H9 (cell line): ENCODE measurements around the gene GRIA1. TPM values are rescaled to one million over a fixed set of nuclear protein-coding genes. Genes with fewer than 3 reads are reported as not detected.

ENCODE experiments used
- DNase-seq: peaks from one replicate; pipeline ENCODE4 v3.0.0-alpha.2; 2017
- H2AFZ ChIP-seq: one replicate; pipeline ENCODE4 v1.6.1; 2013; ENCODE audit warnings: mild to moderate bottlenecking, low read length, control low read depth, moderate library complexity
- H2AK5ac ChIP-seq: 2 replicates; pipeline ENCODE4 v1.6.1; 2013; ENCODE audit warnings: low read length, control low read depth, mixed read lengths; ENCODE audit not compliant: insufficient read length
- H2BK120ac ChIP-seq: one replicate; pipeline ENCODE4 v1.6.1; 2013; ENCODE audit warnings: low read depth, mild to moderate bottlenecking, low read length, control low read depth, inconsistent platforms; ENCODE audit not compliant: poor library complexity, severe bottlenecking
- H2BK12ac ChIP-seq: 2 replicates; pipeline ENCODE4 v1.6.1; 2013; ENCODE audit warnings: low read length, control low read depth, mixed read lengths, low read depth; ENCODE audit not compliant: insufficient read length
- H2BK15ac ChIP-seq: 2 replicates; pipeline ENCODE4 v1.6.1; 2013; ENCODE audit warnings: low read depth, low read length, control low read depth
- H2BK20ac ChIP-seq: one replicate; pipeline ENCODE4 v1.6.1; 2013; ENCODE audit warnings: low read depth, mild to moderate bottlenecking, low read length, control low read depth, inconsistent platforms; ENCODE audit not compliant: poor library complexity, severe bottlenecking
- H2BK5ac ChIP-seq: 2 replicates; pipeline ENCODE4 v1.6.1; 2013; ENCODE audit warnings: low read length, control low read depth, mixed read lengths; ENCODE audit not compliant: insufficient read length
- H3K14ac ChIP-seq: 2 replicates; pipeline ENCODE4 v1.6.1; 2013; ENCODE audit warnings: low read length, control low read depth; ENCODE audit not compliant: insufficient read depth
- H3K18ac ChIP-seq: 2 replicates; pipeline ENCODE4 v1.6.1; 2013; ENCODE audit warnings: low read depth, mild to moderate bottlenecking, mixed read lengths, low read length, control low read depth; ENCODE audit not compliant: insufficient read length
- H3K23ac ChIP-seq: 2 replicates; pipeline ENCODE4 v1.6.1; 2013; ENCODE audit warnings: low read length, control low read depth, mixed read lengths, low read depth; ENCODE audit not compliant: insufficient read length
- H3K23me2 ChIP-seq: 2 replicates; pipeline ENCODE4 v1.6.1; 2013; ENCODE audit warnings: low read depth, mild to moderate bottlenecking, mixed read lengths, low read length, control low read depth; ENCODE audit not compliant: insufficient read length, poor library complexity, severe bottlenecking
- H3K27ac ChIP-seq: 2 replicates; pipeline ENCODE4 v1.5.1; 2013; ENCODE audit warnings: low read length, control low read depth, mixed read lengths, low read depth; ENCODE audit not compliant: insufficient read length
- H3K27me3 ChIP-seq: 2 replicates; pipeline ENCODE4 v1.6.1; 2013; ENCODE audit warnings: low read length, control low read depth, inconsistent platforms; ENCODE audit not compliant: insufficient read depth
- H3K4ac ChIP-seq: 2 replicates; pipeline ENCODE4 v1.6.1; 2013; ENCODE audit warnings: low read depth, mild to moderate bottlenecking, control low read depth, inconsistent platforms, low read length, moderate library complexity
- H3K4me1 ChIP-seq: 2 replicates; pipeline ENCODE4 v1.6.1; 2013; ENCODE audit warnings: low read length, control low read depth, inconsistent platforms; ENCODE audit not compliant: insufficient read depth
- H3K4me2 ChIP-seq: 2 replicates; pipeline ENCODE4 v1.6.1; 2013; ENCODE audit warnings: low read length, control low read depth, mixed read lengths; ENCODE audit not compliant: insufficient read length, insufficient read depth
- H3K56ac ChIP-seq: 2 replicates; pipeline ENCODE4 v1.6.1; 2013; ENCODE audit warnings: low read depth, mild to moderate bottlenecking, mixed read lengths, low read length, control low read depth; ENCODE audit not compliant: insufficient read length
- H3K79me1 ChIP-seq: 2 replicates; pipeline ENCODE4 v1.6.1; 2013; ENCODE audit warnings: low read depth, mild to moderate bottlenecking, moderate library complexity, low read length, control low read depth, inconsistent platforms; ENCODE audit not compliant: insufficient read depth, poor library complexity, severe bottlenecking
- H3K79me2 ChIP-seq: 2 replicates; pipeline ENCODE4 v1.6.1; 2013; ENCODE audit warnings: low read length, control low read depth, inconsistent platforms; ENCODE audit not compliant: insufficient read depth
- H3K9ac ChIP-seq: 2 replicates; pipeline ENCODE4 v1.6.1; 2013; ENCODE audit warnings: low read length, control low read depth, mixed read lengths; ENCODE audit not compliant: insufficient read length; ENCODE audit errors: extremely low read depth
- H3K9me3 ChIP-seq: one replicate; pipeline ENCODE4 v1.6.1; 2013; ENCODE audit warnings: low read depth, low read length, inconsistent platforms; ENCODE audit not compliant: control insufficient read depth
- H3T11ph ChIP-seq: one replicate; pipeline ENCODE4 v1.6.1; 2013; ENCODE audit warnings: mild to moderate bottlenecking, low read length, control low read depth, inconsistent platforms
- H4K20me1 ChIP-seq: one replicate; pipeline ENCODE4 v1.6.1; 2013; ENCODE audit not compliant: control insufficient read depth, insufficient read length, insufficient read depth
- H4K5ac ChIP-seq: 2 replicates; pipeline ENCODE4 v1.6.1; 2013; ENCODE audit warnings: low read depth, mild to moderate bottlenecking, mixed read lengths, low read length, control low read depth; ENCODE audit not compliant: insufficient read length
- H4K8ac ChIP-seq: replicated peaks from 2 replicates; pipeline ENCODE4 v1.6.1; 2013; ENCODE audit warnings: low read length, control low read depth, mixed read lengths, low read depth; ENCODE audit not compliant: insufficient read length
- H4K91ac ChIP-seq: 2 replicates; pipeline ENCODE4 v1.6.1; 2013; ENCODE audit warnings: low read depth, mild to moderate bottlenecking, moderate library complexity, mixed read lengths, low read length, control low read depth; ENCODE audit not compliant: insufficient read length
- H3K27ac Mint-ChIP-seq, 3 experiments: 2 replicates in 2 of 3; 3 replicates in 1 of 3; pipeline ENCODE4 v1.8.0; 2020 to 2021; ENCODE audit warnings: mixed read lengths in 3 of 3, mild to moderate bottlenecking in 1 of 3, moderate library complexity in 1 of 3
- H3K27me3 Mint-ChIP-seq: 2 replicates; pipeline ENCODE4 v1.8.0; 2021; ENCODE audit warnings: low read depth, mild to moderate bottlenecking, moderate library complexity, mixed read lengths
- H3K36me3 Mint-ChIP-seq, 3 experiments: 2 replicates in 2 of 3; 3 replicates in 1 of 3; pipeline ENCODE4 v1.8.0; 2020 to 2021; ENCODE audit warnings: low read depth in 3 of 3, mixed read lengths in 3 of 3; ENCODE audit not compliant: insufficient read depth in 1 of 3
- H3K4me1 Mint-ChIP-seq, 2 experiments: 2 replicates each; pipeline ENCODE4 v1.8.0; 2020; ENCODE audit warnings: mixed read lengths in 2 of 2
- H3K4me3 Mint-ChIP-seq, 2 experiments: 2 replicates in 1 of 2; 3 replicates in 1 of 2; pipeline ENCODE4 v1.8.0; 2020 to 2021; ENCODE audit warnings: mild to moderate bottlenecking in 2 of 2, mixed read lengths in 2 of 2, moderate library complexity in 1 of 2
- H3K9me3 Mint-ChIP-seq, 2 experiments: 2 replicates in 1 of 2; 3 replicates in 1 of 2; pipeline ENCODE4 v1.8.0; 2020; ENCODE audit warnings: mild to moderate bottlenecking in 2 of 2, mixed read lengths in 2 of 2, moderate library complexity in 1 of 2
- WGBS: extraction: QIAGEN DNeasy Blood & Tissue Kit; methylation state at CpG from one replicate; pipeline ENCODE4 v1.1.7; 2013; ENCODE audit warnings: missing lambda C conversion rate, low lambda C conversion rate, mixed read lengths; ENCODE audit not compliant: insufficient read length; ENCODE audit errors: extremely low coverage; 5-methylcytosine and 5-hydroxymethylcytosine counted together
- total RNA-seq: library from RNA; stranded (reverse); gene quantifications from 2 replicates; pipeline ENCODE4 v1.2.1, GENCODE V29; 2021
- TF ChIP-seq, protein P1 (sequence below): fragments of 200-600 bp; sonication (generic); conservative IDR thresholded peaks from 3 replicates; pipeline ENCODE4 v1.8.0; 2021; ENCODE audit warnings: antibody characterized with exemption, mild to moderate bottlenecking

Gene GRIA1
- total RNA-seq, 1 experiment from 2014 or later, result 0.52 TPM

DNA sequence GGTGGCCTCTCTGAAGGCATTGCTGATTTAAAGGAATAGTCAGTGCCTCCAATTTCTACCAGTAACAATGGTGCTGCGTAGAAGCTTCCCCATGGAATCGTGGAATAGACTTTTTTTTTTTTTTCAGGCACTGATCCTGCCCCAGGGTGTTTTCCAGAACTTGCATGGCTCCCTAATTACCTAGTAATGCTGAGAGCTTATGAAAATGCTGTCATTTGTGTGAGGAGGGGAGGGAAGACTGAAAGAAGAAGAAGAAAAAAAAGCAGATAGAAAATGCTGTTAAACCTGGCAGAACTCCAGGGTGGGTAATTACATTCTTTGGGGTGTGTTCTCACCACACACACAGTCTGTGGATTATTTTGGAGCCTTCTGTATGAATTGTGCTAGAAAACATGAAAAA lies 4.8 kb upstream of the GRIA1 start:
- Histone ChIP-seq H4K5ac (no peak overlapping the region), H3K9me3 (no peaks in the 10 kb centered on the region), H2BK20ac (no peak overlapping the region), H2AK5ac (no peak overlapping the region), H3K23ac (no peak overlapping the region), H3K14ac (no peak overlapping the region), H2BK5ac (no peak overlapping the region), H3T11ph (no peak overlapping the region), H4K91ac (no peak overlapping the region), H3K4ac (no peak overlapping the region), H3K9ac (no peak overlapping the region), H2AFZ (no peak overlapping the region), H3K18ac (no peak overlapping the region), H3K56ac (no peak overlapping the region), H2BK12ac (no peak overlapping the region), H3K4me2 (no peak overlapping the region), H3K23me2 (peaks cover 5% of the 10 kb centered on the region), H4K20me1 (no peaks in the 10 kb centered on the region), H2BK15ac (no peak overlapping the region), H3K79me2 (no peaks in the 10 kb centered on the region), H3K27ac (no peak overlapping the region), H4K8ac (no peak overlapping the region), H3K4me1 (no peaks in the 10 kb centered on the region), H3K27me3 (no peaks in the 10 kb centered on the region), H3K79me1 (no peaks in the 10 kb centered on the region), H2BK120ac (no peak overlapping the region)
- H3K9me3 Mint-ChIP-seq, result no peaks in the 10 kb centered on the region
- H3K27me3 Mint-ChIP-seq, result peaks cover 15% of the 10 kb centered on the region
- H3K4me1 Mint-ChIP-seq, result peaks cover 14 to 16% of the 10 kb centered on the region in 2 experiments
- WGBS, result no CpG with 5 or more reads among the region's 2 CpGs
- H3K4me3 Mint-ChIP-seq, result no peak overlapping the region
- H3K27ac Mint-ChIP-seq, result no peak overlapping the region
- H3K36me3 Mint-ChIP-seq, result no peaks in the 10 kb centered on the region
- DNase-seq, result no peak
- TF ChIP-seq, protein P1, sequence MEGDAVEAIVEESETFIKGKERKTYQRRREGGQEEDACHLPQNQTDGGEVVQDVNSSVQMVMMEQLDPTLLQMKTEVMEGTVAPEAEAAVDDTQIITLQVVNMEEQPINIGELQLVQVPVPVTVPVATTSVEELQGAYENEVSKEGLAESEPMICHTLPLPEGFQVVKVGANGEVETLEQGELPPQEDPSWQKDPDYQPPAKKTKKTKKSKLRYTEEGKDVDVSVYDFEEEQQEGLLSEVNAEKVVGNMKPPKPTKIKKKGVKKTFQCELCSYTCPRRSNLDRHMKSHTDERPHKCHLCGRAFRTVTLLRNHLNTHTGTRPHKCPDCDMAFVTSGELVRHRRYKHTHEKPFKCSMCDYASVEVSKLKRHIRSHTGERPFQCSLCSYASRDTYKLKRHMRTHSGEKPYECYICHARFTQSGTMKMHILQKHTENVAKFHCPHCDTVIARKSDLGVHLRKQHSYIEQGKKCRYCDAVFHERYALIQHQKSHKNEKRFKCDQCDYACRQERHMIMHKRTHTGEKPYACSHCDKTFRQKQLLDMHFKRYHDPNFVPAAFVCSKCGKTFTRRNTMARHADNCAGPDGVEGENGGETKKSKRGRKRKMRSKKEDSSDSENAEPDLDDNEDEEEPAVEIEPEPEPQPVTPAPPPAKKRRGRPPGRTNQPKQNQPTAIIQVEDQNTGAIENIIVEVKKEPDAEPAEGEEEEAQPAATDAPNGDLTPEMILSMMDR, result no peak
